HCT116 (cell line): Measurements from ENCODE around the gene CD40LG. TPM values are rescaled to one million over a fixed set of nuclear protein-coding genes. Genes with fewer than 3 reads are reported as not detected.

ENCODE experiments used
- ATAC-seq: fragments of 200-7000 bp; cut with Tn5 transposase; 2 replicates; pipeline ENCODE4 v1.9.1; 2020; ENCODE audit warnings: mild to moderate bottlenecking, moderate library complexity
- BruUV-seq: library from RNA; stranded (reverse); fragments of 400-500 nt; replicated peaks from 2 replicates; lab custom pipeline; 2021; lab: Mats Ljungman, UMichigan
- CTCF ChIA-PET: fragments of 300-600 bp; sonication (Branson Sonifier 250); formaldehyde crosslinking; loops from one replicate; lab custom pipeline; 2021; ENCODE audit warnings: antibody characterized with exemption; lab: Charles Lee
- POLR2A ChIA-PET: fragments of 300-600, 350-600 bp; sonication (Branson Sonifier 250); formaldehyde crosslinking; loops from one replicate; lab custom pipeline; 2021; ENCODE audit warnings: antibody characterized with exemption; lab: Charles Lee
- RAD21 ChIA-PET, 2 experiments: fragments of 300-600 bp; sonication (Branson Sonifier 250); formaldehyde crosslinking; loops; one replicate each; lab custom pipeline; 2023; ENCODE audit warnings: low total read pairs in 2 of 2; ENCODE audit not compliant: uncharacterized antibody in 2 of 2, unreplicated experiment in 2 of 2, low non-redundant PET in 1 of 2; lab: Charles Lee
- DNase-seq: peaks from one replicate; pipeline ENCODE4 v3.0.0-alpha.2; 2010; ENCODE audit warnings: low read depth, low spot score
- H2AFZ ChIP-seq: fragments of 200-600 bp; shearing (Covaris generic), sonication (generic); 2 replicates; pipeline ENCODE4 v1.6.1; 2017; ENCODE audit warnings: low read depth, mixed run types, mixed read lengths, antibody characterized with exemption, low read length; ENCODE audit not compliant: poor library complexity, severe bottlenecking
- H3K27ac ChIP-seq: 2 replicates; pipeline ENCODE4 v1.5.1; 2012; ENCODE audit warnings: low read depth, low read length
- H3K27me3 ChIP-seq: fragments of 200-600 bp; sonication (generic); 2 replicates; pipeline ENCODE4 v1.6.1; 2016; ENCODE audit warnings: mixed run types, low read length, mixed read lengths; ENCODE audit not compliant: insufficient read depth
- H3K36me3 ChIP-seq, 2 experiments: fragments of 200-500 bp in 1 of 2; fragments of 200-600 bp in 1 of 2; sonication (Bioruptor generic) in 1 of 2; sonication (generic) in 1 of 2; 2 replicates each; pipeline versions ENCODE4 v1.5.1 to v1.6.1; 2014 to 2016; ENCODE audit warnings: low read length in 2 of 2, inconsistent platforms in 1 of 2, mixed read lengths in 1 of 2, mixed run types in 1 of 2; ENCODE audit not compliant: insufficient read depth in 2 of 2, control insufficient read depth in 1 of 2
- H3K4me1 ChIP-seq, 2 experiments: fragments of 200-600 bp in 1 of 2; sonication (generic) in 1 of 2; 2 replicates each; pipeline versions ENCODE4 v1.5.1 to v1.6.1; 2012 to 2017; ENCODE audit warnings: low read length in 2 of 2, inconsistent platforms in 1 of 2, mild to moderate bottlenecking in 1 of 2, mixed read lengths in 1 of 2, mixed run types in 1 of 2, moderate library complexity in 1 of 2; ENCODE audit not compliant: insufficient read depth in 2 of 2, control insufficient read depth in 1 of 2
- H3K4me2 ChIP-seq: fragments of 200-600 bp; sonication (generic); 2 replicates; pipeline ENCODE4 v1.6.1; 2017; ENCODE audit warnings: mixed run types, low read length, mixed read lengths
- H3K4me3 ChIP-seq, 2 experiments: fragments of 200-600 bp in 1 of 2; sonication (generic) in 1 of 2; replicated peaks in 1 of 2; 2 replicates each; pipeline ENCODE4 v1.5.1; 2011 to 2016; ENCODE audit warnings: low read length in 2 of 2, control low read depth in 1 of 2, low read depth in 1 of 2, mild to moderate bottlenecking in 1 of 2, mixed read lengths in 1 of 2, mixed run types in 1 of 2
- H3K79me2 ChIP-seq: fragments of 200-600 bp; sonication (generic); 2 replicates; pipeline ENCODE4 v1.6.1; 2017; ENCODE audit warnings: mild to moderate bottlenecking, mixed run types, low read length, moderate library complexity, mixed read lengths; ENCODE audit not compliant: insufficient read depth
- H3K9ac ChIP-seq: fragments of 200-600 bp; sonication (generic); 2 replicates; pipeline ENCODE4 v1.6.1; 2016; ENCODE audit warnings: low read length, mixed read lengths
- H3K9me2 ChIP-seq: fragments of 200-600 bp; sonication (generic), shearing (Covaris generic); 2 replicates; pipeline ENCODE4 v1.6.1; 2017; ENCODE audit warnings: mixed run types, mild to moderate bottlenecking, moderate library complexity; ENCODE audit not compliant: insufficient read depth
- H3K9me3 ChIP-seq, 2 experiments: fragments of 200-500 bp in 1 of 2; fragments of 200-600 bp in 1 of 2; sonication (Bioruptor generic) in 1 of 2; sonication (generic) in 1 of 2; 2 replicates each; pipeline ENCODE4 v1.6.1; 2014 to 2017; ENCODE audit warnings: low read length in 2 of 2, mixed read lengths in 2 of 2, inconsistent platforms in 1 of 2, low read depth in 1 of 2, mild to moderate bottlenecking in 1 of 2, mixed run types in 1 of 2, moderate library complexity in 1 of 2; ENCODE audit not compliant: control insufficient read depth in 1 of 2, insufficient read depth in 1 of 2
- H4K20me1 ChIP-seq: fragments of 200-600 bp; sonication (generic), shearing (Covaris generic); 2 replicates; pipeline ENCODE4 v1.6.1; 2017; ENCODE audit warnings: mixed run types, mild to moderate bottlenecking, moderate library complexity; ENCODE audit not compliant: insufficient read depth
- EGR1 ChIP-seq: IDR thresholded peaks from 2 replicates; pipeline ENCODE4 v1.6.1; 2012; ENCODE audit warnings: low read depth
- MAX ChIP-seq: IDR thresholded peaks from 2 replicates; pipeline ENCODE4 v1.6.1; 2012
- REST ChIP-seq: IDR thresholded peaks from 2 replicates; pipeline ENCODE4 v1.6.1; 2012; ENCODE audit warnings: low read depth
- TCF7L2 ChIP-seq: IDR thresholded peaks from 2 replicates; pipeline ENCODE4 v1.7.0; 2011; ENCODE audit warnings: borderline replicate concordance, inconsistent platforms; ENCODE audit not compliant: insufficient read depth, insufficient read length; ENCODE audit errors: extremely low read depth
- YY1 ChIP-seq: IDR thresholded peaks from 2 replicates; pipeline ENCODE4 v1.6.1; 2011; ENCODE audit warnings: low read length, low read depth, moderate library complexity, mild to moderate bottlenecking; ENCODE audit not compliant: insufficient replicate concordance; ENCODE audit errors: extremely low read depth
- ZFX ChIP-seq: fragments of 450-650 bp; IDR thresholded peaks from 2 replicates; pipeline ENCODE4 v1.6.1; 2017
- intact Hi-C: fragments of 100-400 bp; cut with micrococcal nuclease; formaldehyde crosslinking; loops from 2 replicates; pipeline ENCODE4 v1.10.0; 2022
- total RNA-seq: library from RNA; stranded (reverse); gene quantifications from one replicate; pipeline ENCODE4 v1.2.1, GENCODE V29; 2021; ENCODE audit not compliant: unreplicated experiment

Gene CD40LG
- total RNA-seq, 1 experiment from 2014 or later: not detected

- ChIA-PET CTCF (no interaction called here), RAD21 (no interaction called here), POLR2A (no interaction called here)
- no peak overlapping the region for H3K4me2 ChIP-seq
- H3K9me2 ChIP-seq: no peaks in the 10 kb centered on the region
- no peak overlapping the region for H3K27ac ChIP-seq
- no peak for ATAC-seq
- H3K79me2 ChIP-seq: no peaks in the 10 kb centered on the region
- intact Hi-C loops: no loop called here
- no peak overlapping the region for H3K9ac ChIP-seq
- no peaks in the 10 kb centered on the region for H3K4me1 ChIP-seq
- BruUV-seq: no TSS peak
- no peaks in the 10 kb centered on the region for H3K27me3 ChIP-seq
- no peak overlapping the region for H3K4me3 ChIP-seq
- H3K36me3 ChIP-seq: no peaks in the 10 kb centered on the region
- H3K9me3 ChIP-seq: no peaks in the 10 kb centered on the region
- DNase-seq: no peak
- no peak overlapping the region for H2AFZ ChIP-seq
- TF ChIP-seq MAX (no peak), YY1 (no peak), REST (no peak), ZFX (no peak), TCF7L2 (no peak), EGR1 (no peak)
- TF ChIP-seq, all 23 proteins: peak for 0
- no peaks in the 10 kb centered on the region for H4K20me1 ChIP-seq
Observed at GRCh38 chrX:136666088-136666487, 18.1 kb downstream of the CD40LG start.
